Esophagus (tissue), 2 donors: ENCODE measurements around the gene ANXA3. TPM values are rescaled to one million over a fixed set of nuclear protein-coding genes. Genes with fewer than 3 reads are reported as not detected.

Source experiments
- H3K27ac ChIP-seq, 2 donors: one replicate each; pipeline ENCODE4 v1.5.1; 2013; ENCODE audit warnings: low read depth in 2 of 2, mild to moderate bottlenecking in 2 of 2, inconsistent platforms in 1 of 2, low read length in 1 of 2, moderate library complexity in 1 of 2
- H3K27me3 ChIP-seq, 2 donors: one replicate each; pipeline ENCODE4 v1.6.1; 2013; ENCODE audit warnings: low read length in 2 of 2, control low read depth in 1 of 2, mild to moderate bottlenecking in 1 of 2; ENCODE audit not compliant: insufficient read depth in 2 of 2, control insufficient read depth in 1 of 2
- H3K36me3 ChIP-seq, 2 donors: one replicate each; pipeline ENCODE4 v1.6.1; 2013; ENCODE audit warnings: low read length in 1 of 2; ENCODE audit not compliant: control insufficient read depth in 2 of 2, insufficient read depth in 2 of 2
- H3K4me1 ChIP-seq, 2 donors: one replicate each; pipeline ENCODE4 v1.6.1; 2013; ENCODE audit warnings: low read length in 1 of 2; ENCODE audit not compliant: control insufficient read depth in 2 of 2, insufficient read depth in 2 of 2
- H3K4me3 ChIP-seq, 2 donors: one replicate each; pipeline ENCODE4 v1.5.1; 2013; ENCODE audit warnings: low read length in 2 of 2, mild to moderate bottlenecking in 2 of 2, low read depth in 1 of 2, moderate library complexity in 1 of 2
- H3K9me3 ChIP-seq, 2 donors: one replicate each; pipeline ENCODE4 v1.6.1; 2013; ENCODE audit warnings: mild to moderate bottlenecking in 2 of 2, low read depth in 1 of 2, low read length in 1 of 2, moderate library complexity in 1 of 2; ENCODE audit not compliant: control insufficient read depth in 2 of 2, insufficient read depth in 1 of 2
- WGBS, 2 donors: extraction: QIAGEN DNeasy Blood & Tissue Kit; methylation state at CpG; one replicate each; pipeline ENCODE4 v1.1.7; 2013; 5-methylcytosine and 5-hydroxymethylcytosine counted together
- polyA plus RNA-seq, 2 donors: library from polyadenylated mRNA; stranded (reverse); fragments of 200-250 nt; gene quantifications; one replicate each; pipeline ENCODE4 v1.2.3, GENCODE V29; 2013
- donor health status: healthy with polysubstance abuse.
- donor health status: Bipolar disorder and iron deficiency.

The ANXA3 gene
- polyA plus RNA-seq, 2 donors, result 80.6 to 140 TPM

GRCh38 chr4:78645853-78646757, 94.5 kb downstream of the ANXA3 start:
- WGBS, 2 donors, result 19 to 33% methylated on average over 10 of the region's 10 CpGs
- no peaks in the 10 kb centered on the region for H3K36me3 ChIP-seq
- H3K27me3 ChIP-seq, result no peaks in the 10 kb centered on the region
- peaks cover 0 to 5% of the 10 kb centered on the region in 2 donors for H3K4me1 ChIP-seq
- no peaks in the 10 kb centered on the region for H3K9me3 ChIP-seq
- H3K4me3 ChIP-seq, result peak overlapping the region in 1 of 2 donors; percentile 11
- peak overlapping the region; percentile 87 to 93 for H3K27ac ChIP-seq

- no peak overlapping the region for H3K4me3 ChIP-seq
- no peaks in the 10 kb centered on the region for H3K36me3 ChIP-seq
- peak overlapping the region in 1 of 2 donors; percentile 49 for H3K27ac ChIP-seq
- H3K9me3 ChIP-seq, result no peaks in the 10 kb centered on the region
- peaks cover 0 to 5% of the 10 kb centered on the region in 2 donors for H3K4me1 ChIP-seq
- 77 to 86% methylated on average over 2 of the region's 2 CpGs for WGBS, 2 donors
- H3K27me3 ChIP-seq, result no peaks in the 10 kb centered on the region
Observed at GRCh38 chr4:78647272-78647671, 95.7 kb downstream of the ANXA3 start.

GRCh38 chr4:78648640-78649363, 97.2 kb downstream of the ANXA3 start:
- H3K4me3 ChIP-seq, result no peak overlapping the region
- 76 to 77% methylated on average over 4 of the region's 4 CpGs for WGBS, 2 donors
- H3K36me3 ChIP-seq, result no peaks in the 10 kb centered on the region
- no peak overlapping the region for H3K27ac ChIP-seq
- H3K27me3 ChIP-seq, result no peaks in the 10 kb centered on the region
- H3K4me1 ChIP-seq, result peaks cover 0 to 2% of the 10 kb centered on the region in 2 donors
- H3K9me3 ChIP-seq, result no peaks in the 10 kb centered on the region

- Histone ChIP-seq H3K27ac (peak overlapping the region; percentile 40 to 65), H3K27me3 (no peaks in the 10 kb centered on the region), H3K9me3 (no peaks in the 10 kb centered on the region), H3K4me3 (no peak overlapping the region), H3K36me3 (no peaks in the 10 kb centered on the region), H3K4me1 (peaks cover 0 to 2% of the 10 kb centered on the region in 2 donors)
- 63 to 79% methylated on average over 3 of the region's 3 CpGs for WGBS, 2 donors
Observed at GRCh38 chr4:78650106-78651024, 98.8 kb downstream of the ANXA3 start.

- no peaks in the 10 kb centered on the region for H3K36me3 ChIP-seq
- WGBS, 2 donors, result 75 to 80% methylated on average over 4 of the region's 4 CpGs
- no peaks in the 10 kb centered on the region for H3K9me3 ChIP-seq
- peaks cover 0 to 2% of the 10 kb centered on the region in 2 donors for H3K4me1 ChIP-seq
- peak overlapping the region; percentile 21 to 24 for H3K27ac ChIP-seq
- no peak overlapping the region for H3K4me3 ChIP-seq
- H3K27me3 ChIP-seq, result no peaks in the 10 kb centered on the region
Observed at GRCh38 chr4:78651250-78651860, 99.8 kb downstream of the ANXA3 start.

- Histone ChIP-seq H3K36me3 (no peaks in the 10 kb centered on the region), H3K4me3 (no peak overlapping the region), H3K4me1 (no peaks in the 10 kb centered on the region), H3K27ac (peak overlapping the region; percentile 31 to 49), H3K27me3 (no peaks in the 10 kb centered on the region), H3K9me3 (no peaks in the 10 kb centered on the region)
- WGBS, 2 donors, result 51 to 60% methylated on average over 1 of the region's 1 CpG
Observed at GRCh38 chr4:78652282-78652876, 100.8 kb downstream of the ANXA3 start.

GRCh38 chr4:78653655-78654054, 102.1 kb downstream of the ANXA3 start:
- Histone ChIP-seq H3K9me3 (no peaks in the 10 kb centered on the region), H3K4me1 (no peaks in the 10 kb centered on the region), H3K36me3 (no peaks in the 10 kb centered on the region), H3K27me3 (no peaks in the 10 kb centered on the region), H3K4me3 (no peak overlapping the region), H3K27ac (no peak overlapping the region)
- 18% methylated on average over 2 of the region's 2 CpGs for WGBS, 2 donors

GRCh38 chr4:78654807-78655206, 103.2 kb downstream of the ANXA3 start:
- Histone ChIP-seq H3K27ac (no peak overlapping the region), H3K9me3 (no peaks in the 10 kb centered on the region), H3K27me3 (no peaks in the 10 kb centered on the region), H3K4me1 (no peaks in the 10 kb centered on the region), H3K4me3 (no peak overlapping the region), H3K36me3 (no peaks in the 10 kb centered on the region)
- 0 to 33% methylated on average over 1 of the region's 1 CpG for WGBS, 2 donors
